Activated CD8-positive, alpha-beta memory T cell treated with anti-CD3 and anti-CD28 coated beads for 48 hours (primary cell): ENCODE data around the gene PFKL.
"Not testable (repeated sequence)": the region's sequence is repeated elsewhere in the genome, so short reads cannot be mapped to it uniquely, and the experiment has no call there.

ENCODE experiments used
- DNase-seq, 3 experiments: peaks; one replicate each; pipeline ENCODE4 v3.0.0-alpha.2; 2020; ENCODE audit warnings: low read depth in 2 of 3, low spot score in 2 of 3

Gene PFKL

GRCh38 chr21:44293551-44294231 is 6.2 kb upstream of the PFKL start:
- no peak for DNase-seq

GRCh38 chr21:44294391-44295162 is 5.3 kb upstream of the PFKL start:
- no peak for DNase-seq

GRCh38 chr21:44295163-44295573 is 4.7 kb upstream of the PFKL start:
- DNase-seq, result no peak

- DNase-seq, result no peak
These were observed 4.2 kb upstream of the PFKL start for GRCh38 chr21:44295646-44296045.

DNA sequence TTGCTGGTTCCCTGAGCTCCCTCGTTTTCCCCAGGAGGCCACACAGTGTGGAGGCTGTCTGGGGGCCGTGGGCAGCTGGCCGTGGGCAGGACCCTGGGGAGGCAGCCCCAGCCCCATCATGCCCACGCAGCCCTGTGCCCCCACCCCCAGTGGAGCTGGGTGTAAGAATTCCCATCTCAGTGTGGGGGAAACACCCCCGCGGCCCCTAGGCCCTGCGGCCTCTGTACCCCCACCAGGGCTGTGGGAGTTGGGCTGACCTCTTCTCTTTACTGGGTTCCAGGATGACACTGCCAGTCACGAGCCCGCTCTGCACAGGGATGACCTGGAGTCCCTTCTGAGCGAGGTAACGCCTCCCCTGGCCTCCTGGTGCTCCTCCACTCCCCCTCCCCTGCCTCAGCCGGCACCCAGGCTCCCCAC is 3.7 kb upstream of the PFKL start:
- no peak for DNase-seq

- no peak for DNase-seq
These were observed 2.9 kb upstream of the PFKL start for GRCh38 chr21:44296916-44297315.

- DNase-seq, result peak; percentile 54 to 59 (median 57)
These were observed 2.1 kb upstream of the PFKL start for GRCh38 chr21:44297525-44298290.

- no peak for DNase-seq
These were observed 1.6 kb upstream of the PFKL start for GRCh38 chr21:44298301-44298700.

GRCh38 chr21:44299085-44299457 is 782 bp upstream of the PFKL start:
- no peak for DNase-seq

DNA sequence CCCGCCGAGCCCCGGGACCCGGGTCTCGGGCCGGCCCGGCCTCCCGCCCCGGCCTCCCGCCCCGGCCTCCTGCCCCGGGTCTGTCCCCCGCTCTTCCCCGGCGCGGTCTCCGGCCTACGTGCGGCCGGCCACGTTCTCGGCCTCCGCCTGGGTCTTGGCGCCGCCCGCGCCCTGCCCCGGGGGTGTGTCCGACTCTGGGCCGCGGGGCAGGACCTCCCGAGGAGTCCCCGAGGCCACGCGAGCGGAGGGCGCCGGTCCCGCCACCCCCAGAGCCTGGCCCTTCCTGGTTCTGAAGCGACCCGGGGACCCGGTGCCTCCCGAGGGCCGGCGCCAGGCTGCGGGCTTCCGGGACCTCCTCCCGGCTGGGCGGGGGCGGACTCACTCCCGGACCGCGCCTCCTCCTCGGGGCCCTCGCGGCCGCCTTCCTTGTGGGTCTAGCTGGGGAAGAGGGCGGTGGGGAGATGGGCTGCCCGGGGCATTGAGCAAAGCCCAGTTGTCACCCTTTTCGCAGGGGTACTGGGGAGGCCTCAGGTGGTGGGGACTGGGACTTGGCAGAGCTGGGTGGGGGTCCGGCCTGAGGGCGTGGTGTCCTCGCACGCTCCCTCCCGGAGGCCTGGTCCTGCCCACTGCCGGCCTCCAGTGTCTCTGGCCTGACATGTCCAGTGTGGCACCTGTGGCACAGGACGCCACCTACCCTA is 558 bp downstream of the PFKL start:
- peak; percentile 27 to 42 (median 35) for DNase-seq

GRCh38 chr21:44301141-44301540 is 1.3 kb downstream of the PFKL start:
- DNase-seq, result no peak

DNA sequence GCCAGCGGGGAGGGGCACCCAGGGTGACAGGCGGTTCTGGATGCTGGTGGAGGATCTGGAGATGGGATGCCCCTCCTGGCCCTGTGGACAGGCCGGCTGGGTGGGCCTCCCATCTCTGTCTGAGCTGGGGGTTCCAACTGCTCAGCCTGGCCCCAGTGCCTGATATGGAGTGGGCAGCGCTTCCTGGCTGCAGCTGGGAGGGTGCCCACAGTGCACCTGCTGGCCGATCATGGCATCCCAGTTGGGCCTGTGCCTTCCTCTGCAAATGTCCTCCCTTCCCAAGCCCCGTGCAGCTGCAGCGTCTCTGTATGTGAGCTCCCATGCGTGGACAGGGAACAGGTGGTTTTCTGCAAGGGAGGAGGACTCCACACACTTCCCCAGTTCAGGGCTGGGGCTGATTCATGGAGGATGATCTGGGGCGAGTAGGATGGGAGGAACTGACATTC is 2.1 kb downstream of the PFKL start:
- DNase-seq, result no peak

GRCh38 chr21:44302573-44303401 is 2.9 kb downstream of the PFKL start:
- DNase-seq, result not testable (repeated sequence)

GRCh38 chr21:44303490-44303981 is 3.7 kb downstream of the PFKL start:
- no peak for DNase-seq

- DNase-seq, result no peak
These were observed 4.3 kb downstream of the PFKL start for GRCh38 chr21:44304011-44304616.

- DNase-seq, result no peak
These were observed 5.0 kb downstream of the PFKL start for GRCh38 chr21:44304877-44305293.

- DNase-seq, result no peak
These were observed 5.8 kb downstream of the PFKL start for GRCh38 chr21:44305691-44306090.

GRCh38 chr21:44306936-44307704 is 7.3 kb downstream of the PFKL start:
- DNase-seq, result no peak
